Measurements from ENCODE around the gene PRPH.
A peak's percentile ranks its signal among the peaks of the same experiment; 100 is the strongest.

Gene PRPH

DNA sequence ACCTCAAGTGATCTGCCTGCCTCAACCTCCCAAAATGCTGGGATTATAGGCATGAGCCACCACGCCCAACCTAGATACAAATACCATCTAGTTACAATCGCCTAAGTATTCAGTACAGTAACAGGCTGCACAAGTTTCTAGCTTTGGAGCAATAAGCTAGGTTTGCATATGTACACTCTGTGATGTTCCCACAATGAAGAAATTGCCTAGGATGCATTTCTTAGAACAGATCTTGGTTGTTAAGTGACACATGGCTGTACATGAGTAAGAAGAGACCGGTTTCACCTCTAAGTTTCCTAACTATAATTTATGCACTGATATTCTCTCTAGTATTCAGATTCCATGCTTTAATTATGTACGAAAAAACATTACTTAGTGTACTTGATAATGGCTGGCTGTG is 35.5 kb upstream of the PRPH start:
- ChIA-PET CTCF (interaction anchor here (1.2 kb wide), 1 partner anchor 29 kb away, joined by 3 read pairs; no protein-coding TSS in a partner anchor), POLR2A (interaction anchor here (0.5 kb wide), 1 partner anchor 1826 kb away, joined by 3 read pairs; no protein-coding TSS in a partner anchor)
- Histone ChIP-seq H3K4me1 (ENCODE audit: control extremely low read depth in 1 of 4, control insufficient read depth in 4 of 4, insufficient read depth in 4 of 4, low read length in 3 of 4) (peaks cover 0 to 22% (median 3%) of the 10 kb centered on the region in 4 experiments), H3K4me3 (ENCODE audit: control insufficient read depth in 1 of 7, extremely low read depth in 1 of 7, insufficient read depth in 4 of 7, low read depth in 2 of 7, low read length in 6 of 7) (no peak overlapping the region), H3K9me3 (ENCODE audit: control extremely low read depth in 1 of 5, control insufficient read depth in 4 of 5, insufficient read depth in 2 of 5, low read depth in 1 of 5, low read length in 4 of 5) (no peaks in the 10 kb centered on the region), H3K27ac (ENCODE audit: insufficient read depth in 1 of 2, low read depth in 1 of 2, low read length in 2 of 2, poor library complexity in 1 of 2, severe bottlenecking in 2 of 2) (no peak overlapping the region), H3K36me3 (ENCODE audit: control insufficient read depth in 4 of 4, insufficient read depth in 4 of 4, low read length in 3 of 4) (no peaks in the 10 kb centered on the region), H3K27me3 (replicated peaks in 2 of 5; ENCODE audit: control insufficient read depth in 4 of 5, insufficient read depth in 5 of 5, low read length in 4 of 5) (no peaks in the 10 kb centered on the region)
- 100% methylated on average over 2 of the region's 4 CpGs for WGBS (ENCODE audit: insufficient coverage)
- no peak for DNase-seq

DNA sequence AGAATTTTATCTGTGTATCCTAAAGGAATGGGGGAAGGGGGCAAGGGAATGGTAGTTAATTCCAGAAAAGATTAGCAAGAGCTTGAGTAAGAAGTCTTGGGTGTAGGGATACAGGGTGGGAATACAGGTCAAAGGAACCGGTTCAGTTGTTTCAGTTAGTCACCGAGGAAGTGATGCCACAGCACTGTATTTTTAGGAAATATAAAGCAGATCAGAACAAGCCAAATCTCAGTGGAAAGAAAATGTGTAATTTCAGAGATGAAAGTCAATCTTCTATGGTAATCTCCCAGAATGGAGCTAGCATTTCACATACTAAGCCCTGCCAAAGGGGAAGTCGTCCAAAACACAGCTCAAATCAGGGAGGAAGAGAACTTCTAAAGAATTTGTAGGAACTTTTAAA is 34.8 kb upstream of the PRPH start:
- CTCF ChIA-PET, result interaction anchor here (0.9 to 1.2 kb wide), 5 partner anchors 12 to 171 kb away, joined by 3 to 4 read pairs (median 3); partner anchors contain the start of gene PRPH
- H3K4me1 ChIP-seq (ENCODE audit: control extremely low read depth in 1 of 4, control insufficient read depth in 4 of 4, insufficient read depth in 4 of 4, low read length in 3 of 4), result peaks cover 0 to 17% (median 4%) of the 10 kb centered on the region in 4 experiments
- no peak for DNase-seq

GRCh38 chr12:49260571-49261363 is 34.2 kb upstream of the PRPH start:
- ChIA-PET POLR2A (interaction anchor here (1.0 kb wide), 2 partner anchors 17 to 26 kb away, joined by 3 read pairs; no protein-coding TSS in a partner anchor), CTCF (interaction anchor here (0.9 to 1.2 kb wide), 5 partner anchors 12 to 171 kb away, joined by 3 to 4 read pairs (median 3); partner anchors contain the start of gene PRPH)
- peaks cover 0 to 22% (median 9%) of the 10 kb centered on the region in 4 experiments for H3K4me1 ChIP-seq (ENCODE audit: control extremely low read depth in 1 of 4, control insufficient read depth in 4 of 4, insufficient read depth in 4 of 4, low read length in 3 of 4)
- H3K4me3 ChIP-seq (ENCODE audit: control insufficient read depth in 1 of 7, extremely low read depth in 1 of 7, insufficient read depth in 4 of 7, low read depth in 2 of 7, low read length in 6 of 7), result no peak overlapping the region
- no peak overlapping the region for H3K27ac ChIP-seq (ENCODE audit: insufficient read depth in 1 of 2, low read depth in 1 of 2, low read length in 2 of 2, poor library complexity in 1 of 2, severe bottlenecking in 2 of 2)
- no peaks in the 10 kb centered on the region for H3K27me3 ChIP-seq (replicated peaks in 2 of 5; ENCODE audit: control insufficient read depth in 4 of 5, insufficient read depth in 5 of 5, low read length in 4 of 5)
- DNase-seq, result no peak
- H3K9me3 ChIP-seq (ENCODE audit: control extremely low read depth in 1 of 5, control insufficient read depth in 4 of 5, insufficient read depth in 2 of 5, low read depth in 1 of 5, low read length in 4 of 5), result no peaks in the 10 kb centered on the region
- no peaks in the 10 kb centered on the region for H3K36me3 ChIP-seq (ENCODE audit: control insufficient read depth in 4 of 4, insufficient read depth in 4 of 4, low read length in 3 of 4)
- WGBS (ENCODE audit: insufficient coverage), result 97% methylated on average over 6 of the region's 11 CpGs

More for the DNA sequence above, 34.8 kb upstream of the PRPH start:
- Histone ChIP-seq H3K9me3 (ENCODE audit: control extremely low read depth in 1 of 5, control insufficient read depth in 4 of 5, insufficient read depth in 2 of 5, low read depth in 1 of 5, low read length in 4 of 5) (no peaks in the 10 kb centered on the region), H3K27ac (ENCODE audit: insufficient read depth in 1 of 2, low read depth in 1 of 2, low read length in 2 of 2, poor library complexity in 1 of 2, severe bottlenecking in 2 of 2) (no peak overlapping the region), H3K27me3 (replicated peaks in 2 of 5; ENCODE audit: control insufficient read depth in 4 of 5, insufficient read depth in 5 of 5, low read length in 4 of 5) (no peaks in the 10 kb centered on the region), H3K36me3 (ENCODE audit: control insufficient read depth in 4 of 4, insufficient read depth in 4 of 4, low read length in 3 of 4) (no peaks in the 10 kb centered on the region), H3K4me3 (ENCODE audit: control insufficient read depth in 1 of 7, extremely low read depth in 1 of 7, insufficient read depth in 4 of 7, low read depth in 2 of 7, low read length in 6 of 7) (no peak overlapping the region)
- 66% methylated on average over 3 of the region's 3 CpGs for WGBS (ENCODE audit: insufficient coverage)
- POLR2A ChIA-PET, result interaction anchor here (1.0 kb wide), 2 partner anchors 16 to 25 kb away, joined by 3 read pairs; no protein-coding TSS in a partner anchor

- no peak for DNase-seq
- Histone ChIP-seq H3K9me3 (ENCODE audit: control extremely low read depth in 1 of 5, control insufficient read depth in 4 of 5, insufficient read depth in 2 of 5, low read depth in 1 of 5, low read length in 4 of 5) (no peaks in the 10 kb centered on the region), H3K27ac (ENCODE audit: insufficient read depth in 1 of 2, low read depth in 1 of 2, low read length in 2 of 2, poor library complexity in 1 of 2, severe bottlenecking in 2 of 2) (no peak overlapping the region), H3K36me3 (ENCODE audit: control insufficient read depth in 4 of 4, insufficient read depth in 4 of 4, low read length in 3 of 4) (peaks cover 0 to under 1% (median 0%) of the 10 kb centered on the region in 4 experiments), H3K4me3 (ENCODE audit: control insufficient read depth in 1 of 7, extremely low read depth in 1 of 7, insufficient read depth in 4 of 7, low read depth in 2 of 7, low read length in 6 of 7) (no peak overlapping the region), H3K27me3 (replicated peaks in 2 of 5; ENCODE audit: control insufficient read depth in 4 of 5, insufficient read depth in 5 of 5, low read length in 4 of 5) (no peaks in the 10 kb centered on the region), H3K4me1 (ENCODE audit: control extremely low read depth in 1 of 4, control insufficient read depth in 4 of 4, insufficient read depth in 4 of 4, low read length in 3 of 4) (peaks cover 0 to 30% (median 15%) of the 10 kb centered on the region in 4 experiments)
- POLR2A ChIA-PET, result no interaction called here
- CTCF ChIA-PET, result no interaction called here
- 100% methylated on average over 2 of the region's 2 CpGs for WGBS (ENCODE audit: insufficient coverage)
These were observed 33.2 kb upstream of the PRPH start for GRCh38 chr12:49261721-49262120.

GRCh38 chr12:49263400-49263763 is 31.6 kb upstream of the PRPH start:
- Histone ChIP-seq H3K27ac (ENCODE audit: insufficient read depth in 1 of 2, low read depth in 1 of 2, low read length in 2 of 2, poor library complexity in 1 of 2, severe bottlenecking in 2 of 2) (no peak overlapping the region), H3K4me3 (ENCODE audit: control insufficient read depth in 1 of 7, extremely low read depth in 1 of 7, insufficient read depth in 4 of 7, low read depth in 2 of 7, low read length in 6 of 7) (peak overlapping the region in 1 of 7 experiments; percentile 89), H3K9me3 (ENCODE audit: control extremely low read depth in 1 of 5, control insufficient read depth in 4 of 5, insufficient read depth in 2 of 5, low read depth in 1 of 5, low read length in 4 of 5) (no peaks in the 10 kb centered on the region), H3K27me3 (replicated peaks in 2 of 5; ENCODE audit: control insufficient read depth in 4 of 5, insufficient read depth in 5 of 5, low read length in 4 of 5) (no peaks in the 10 kb centered on the region), H3K36me3 (ENCODE audit: control insufficient read depth in 4 of 4, insufficient read depth in 4 of 4, low read length in 3 of 4) (peaks cover 0 to 12% (median 3%) of the 10 kb centered on the region in 4 experiments), H3K4me1 (ENCODE audit: control extremely low read depth in 1 of 4, control insufficient read depth in 4 of 4, insufficient read depth in 4 of 4, low read length in 3 of 4) (peaks cover 0 to 38% (median 26%) of the 10 kb centered on the region in 4 experiments)
- DNase-seq, result no peak
- ChIA-PET POLR2A (interaction anchor here (0.6 kb wide), 1 partner anchor 97 kb away, joined by 3 read pairs; no protein-coding TSS in a partner anchor), CTCF (interaction anchor here (1.3 to 1.6 kb wide), 5 partner anchors 15 to 30 kb away, joined by 3 to 6 read pairs (median 4); no protein-coding TSS in a partner anchor)
- no CpG with 5 or more reads among the region's 5 CpGs for WGBS (ENCODE audit: insufficient coverage)

- Histone ChIP-seq H3K4me3 (ENCODE audit: control insufficient read depth in 1 of 7, extremely low read depth in 1 of 7, insufficient read depth in 4 of 7, low read depth in 2 of 7, low read length in 6 of 7) (peak overlapping the region; percentile 68 to 92 (median 89)), H3K4me1 (ENCODE audit: control extremely low read depth in 1 of 4, control insufficient read depth in 4 of 4, insufficient read depth in 4 of 4, low read length in 3 of 4) (peaks cover 0 to 45% (median 26%) of the 10 kb centered on the region in 4 experiments), H3K27me3 (replicated peaks in 2 of 5; ENCODE audit: control insufficient read depth in 4 of 5, insufficient read depth in 5 of 5, low read length in 4 of 5) (no peaks in the 10 kb centered on the region), H3K36me3 (ENCODE audit: control insufficient read depth in 4 of 4, insufficient read depth in 4 of 4, low read length in 3 of 4) (peaks cover 3 to 17% (median 4%) of the 10 kb centered on the region in 4 experiments), H3K27ac (ENCODE audit: insufficient read depth in 1 of 2, low read depth in 1 of 2, low read length in 2 of 2, poor library complexity in 1 of 2, severe bottlenecking in 2 of 2) (peak overlapping the region in 1 of 2 experiments; percentile 92), H3K9me3 (ENCODE audit: control extremely low read depth in 1 of 5, control insufficient read depth in 4 of 5, insufficient read depth in 2 of 5, low read depth in 1 of 5, low read length in 4 of 5) (no peaks in the 10 kb centered on the region)
- ChIA-PET POLR2A (interaction anchor here (0.5 to 0.9 kb wide), 2 partner anchors 17 to 133 kb away, joined by 3 to 5 read pairs; partner anchors contain the start of gene TUBA1B), CTCF (interaction anchor here (0.6 to 1.6 kb wide), 5 partner anchors 16 to 32 kb away, joined by 3 to 6 read pairs (median 4); no protein-coding TSS in a partner anchor)
- 0% methylated on average over 22 of the region's 35 CpGs for WGBS (ENCODE audit: insufficient coverage)
- DNase-seq, result peak in 2 of 3 donors; percentile 41 to 60
These were observed 30.5 kb upstream of the PRPH start for GRCh38 chr12:49264466-49264872.
